Right lobe of liver (tissue), 6 donors: ENCODE data around the gene CCL25. TPM values are rescaled to one million over a fixed set of nuclear protein-coding genes. Genes with fewer than 3 reads are reported as not detected.

ENCODE experiments used
- ATAC-seq, 4 donors: fragments of 200-7000 bp; cut with Tn5 transposase; one replicate each; pipeline ENCODE4 v1.9.1; 2020; ENCODE audit warnings: mild to moderate bottlenecking in 4 of 4, moderate library complexity in 4 of 4
- DNase-seq, 3 donors: peaks; one replicate each; pipeline ENCODE4 v3.0.0-alpha.2; 2020
- H3K27ac ChIP-seq, 3 donors: fragments of 200-600 bp; one replicate each; pipeline ENCODE4 v1.8.0; 2022
- H3K27me3 ChIP-seq, 2 donors: fragments of 200-600 bp; one replicate each; pipeline ENCODE4 v1.8.0; 2022
- H3K36me3 ChIP-seq, 4 donors: fragments of 200-600 bp; sonication (generic) in 1 of 4; one replicate each; pipeline versions ENCODE4 v1.5.1 to v1.8.0; 2017 to 2022; ENCODE audit warnings: control low read depth in 1 of 4
- H3K4me1 ChIP-seq, 4 donors: fragments of 200-600 bp; sonication (generic) in 1 of 4; one replicate each; pipeline versions ENCODE4 v1.5.1 to v1.8.0; 2017 to 2022; ENCODE audit warnings: control low read depth in 1 of 4
- H3K4me3 ChIP-seq, 3 donors: fragments of 200-600 bp; one replicate each; pipeline ENCODE4 v1.8.0; 2022
- H3K9me3 ChIP-seq, 4 donors: fragments of 200-600 bp; sonication (generic) in 1 of 4; one replicate each; pipeline versions ENCODE4 v1.5.1 to v1.8.0; 2017 to 2022; ENCODE audit warnings: control low read depth in 1 of 4
- POLR2A ChIP-seq: fragments of 450-650 bp; IDR thresholded peaks from one replicate; pipeline ENCODE4 v1.6.1; 2017; ENCODE audit warnings: antibody characterized with exemption, mild to moderate bottlenecking
- WGBS: methylation state at CpG from one replicate; pipeline ENCODE4 v1.1.6; 2018; ENCODE audit warnings: low coverage, low lambda C conversion rate; ENCODE audit not compliant: insufficient coverage; ENCODE audit errors: missing lambda C conversion rate; 5-methylcytosine and 5-hydroxymethylcytosine counted together
- intact Hi-C, 2 donors: fragments of 100-400 bp; cut with DNase I; formaldehyde crosslinking; loops; one replicate each; pipeline versions ENCODE4 v1.11.2 to v1.14.1; 2022
- total RNA-seq, 6 experiments: library from RNA; depleted of rRNA in 2 of 6; stranded (reverse); fragments of >200 nt in 2 of 6; fragmentation: NEBNext Ultra II Directional in 3 of 6; extraction: Animal tissue kit (Norgen Biotek cat#: 25700) in 3 of 6; gene quantifications; one replicate each; pipeline versions ENCODE4 v1.1.0 to v1.2.4, GENCODE V29; 2016 to 2023
- TF ChIP-seq, protein P1 (sequence below), 4 donors: fragments of 200-600 bp in 3 of 4; fragments of 450-650 bp in 1 of 4; IDR thresholded peaks; one replicate each; pipeline versions ENCODE4 v1.5.1 to v1.8.0; 2016 to 2022; ENCODE audit warnings: antibody characterized with exemption in 4 of 4, mild to moderate bottlenecking in 2 of 4
- donor health status: DM: no; HTN: yes; CAD: no.
- donor health status: DM: no; HTN: no; CAD: no.
- donor health status: DM: no; HTN: no; CAD: no.
- donor health status: DM: no; HTN: yes; CAD: no.
- donor health status: DM: no; HTN: yes; CAD: no.

CCL25 gene
- total RNA-seq, 6 experiments from 2014 or later: 0.51 TPM; not detected in 5

- Histone ChIP-seq H3K27me3 (no peaks in the 10 kb centered on the region), H3K9me3 (no peaks in the 10 kb centered on the region), H3K4me3 (no peak overlapping the region), H3K27ac (no peak overlapping the region), H3K4me1 (no peaks in the 10 kb centered on the region), H3K36me3 (no peaks in the 10 kb centered on the region)
- intact Hi-C loops: no loop called here
- WGBS: 67% methylated on average over 3 of the region's 16 CpGs
- TF ChIP-seq, protein P1, sequence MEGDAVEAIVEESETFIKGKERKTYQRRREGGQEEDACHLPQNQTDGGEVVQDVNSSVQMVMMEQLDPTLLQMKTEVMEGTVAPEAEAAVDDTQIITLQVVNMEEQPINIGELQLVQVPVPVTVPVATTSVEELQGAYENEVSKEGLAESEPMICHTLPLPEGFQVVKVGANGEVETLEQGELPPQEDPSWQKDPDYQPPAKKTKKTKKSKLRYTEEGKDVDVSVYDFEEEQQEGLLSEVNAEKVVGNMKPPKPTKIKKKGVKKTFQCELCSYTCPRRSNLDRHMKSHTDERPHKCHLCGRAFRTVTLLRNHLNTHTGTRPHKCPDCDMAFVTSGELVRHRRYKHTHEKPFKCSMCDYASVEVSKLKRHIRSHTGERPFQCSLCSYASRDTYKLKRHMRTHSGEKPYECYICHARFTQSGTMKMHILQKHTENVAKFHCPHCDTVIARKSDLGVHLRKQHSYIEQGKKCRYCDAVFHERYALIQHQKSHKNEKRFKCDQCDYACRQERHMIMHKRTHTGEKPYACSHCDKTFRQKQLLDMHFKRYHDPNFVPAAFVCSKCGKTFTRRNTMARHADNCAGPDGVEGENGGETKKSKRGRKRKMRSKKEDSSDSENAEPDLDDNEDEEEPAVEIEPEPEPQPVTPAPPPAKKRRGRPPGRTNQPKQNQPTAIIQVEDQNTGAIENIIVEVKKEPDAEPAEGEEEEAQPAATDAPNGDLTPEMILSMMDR (IDR thresholded peaks at IDR 0.05): no peak
- no peak for TF ChIP-seq POLR2A
- peak in 1 of 4 donors; percentile 14 for ATAC-seq
- DNase-seq: no peak
Observed at GRCh38 chr19:8110931-8111330, 58.4 kb downstream of the CCL25 start.

GRCh38 chr19:8111376-8111775 lies 58.8 kb downstream of the CCL25 start:
- ATAC-seq (no peak), DNase-seq (no peak)
- Histone ChIP-seq H3K4me1 (no peaks in the 10 kb centered on the region), H3K4me3 (no peak overlapping the region), H3K36me3 (no peaks in the 10 kb centered on the region), H3K9me3 (no peaks in the 10 kb centered on the region), H3K27me3 (no peaks in the 10 kb centered on the region), H3K27ac (no peak overlapping the region)
- intact Hi-C loops: no loop called here
- TF ChIP-seq, protein P1 (IDR thresholded peaks at IDR 0.05): no peak
- no peak for TF ChIP-seq POLR2A
- 77% methylated on average over 5 of the region's 16 CpGs for WGBS

Other genes with a start within 250 kb of the CCL25 start
- 1 to 10 TPM; 3.7 to 6.3 (median 4.9) TPM for gene EVI5L, start 222.5 kb upstream of the CCL25 start, total RNA-seq
- under 1 TPM in 4 of 6 experiments, not detected in 2; 0.07 to 0.37 (median 0.12) TPM for gene PRR36, start 178.4 kb upstream of the CCL25 start, total RNA-seq
- 1 to 10 TPM; 1.5 to 9.6 (median 3.5) TPM for gene LRRC8E, start 164.2 kb upstream of the CCL25 start, total RNA-seq
- 10 to 100 TPM in 5 of 6 experiments, 1 to 10 TPM in 1; 9.7 to 22.1 (median 15.6) TPM for gene MAP2K7, start 148.9 kb upstream of the CCL25 start, total RNA-seq
- 1 to 10 TPM in 3 of 6 experiments, under 1 TPM in 3; 0.42 to 2.9 (median 1.3) TPM for gene TGFBR3L, start 137.9 kb upstream of the CCL25 start, total RNA-seq
- 1 to 10 TPM; 3.5 to 7.8 (median 5.2) TPM for gene SNAPC2, start 132.4 kb upstream of the CCL25 start, total RNA-seq
- gene CTXN1, start 126.6 kb upstream of the CCL25 start, total RNA-seq: under 1 TPM in 2 of 6 experiments, not detected in 4; 0.18 to 0.49 TPM
- 10 to 100 TPM; 26.1 to 41.7 (median 36.9) TPM for gene TIMM44, start 109.1 kb upstream of the CCL25 start, total RNA-seq
- 10 to 100 TPM; 25.3 to 33.6 (median 30.3) TPM for gene ELAVL1, start 47.1 kb upstream of the CCL25 start, total RNA-seq
- gene FBN3, start 96.8 kb downstream of the CCL25 start, total RNA-seq: under 1 TPM in 2 of 6 experiments, not detected in 4; 0.11 to 0.37 TPM
- gene CERS4, start 156.6 kb downstream of the CCL25 start, total RNA-seq: 10 to 100 TPM; 38.6 to 75.4 (median 58.3) TPM